ENCODE data around the gene RAPGEF6. TPM values are rescaled to one million over a fixed set of nuclear protein-coding genes. Genes with fewer than 3 reads are reported as not detected.

The RAPGEF6 gene
- polyA plus RNA-seq, 1 donor (not counting 4 experiments of a cell fraction or from before 2014, with no cell fraction given) = 8.7 TPM

DNA sequence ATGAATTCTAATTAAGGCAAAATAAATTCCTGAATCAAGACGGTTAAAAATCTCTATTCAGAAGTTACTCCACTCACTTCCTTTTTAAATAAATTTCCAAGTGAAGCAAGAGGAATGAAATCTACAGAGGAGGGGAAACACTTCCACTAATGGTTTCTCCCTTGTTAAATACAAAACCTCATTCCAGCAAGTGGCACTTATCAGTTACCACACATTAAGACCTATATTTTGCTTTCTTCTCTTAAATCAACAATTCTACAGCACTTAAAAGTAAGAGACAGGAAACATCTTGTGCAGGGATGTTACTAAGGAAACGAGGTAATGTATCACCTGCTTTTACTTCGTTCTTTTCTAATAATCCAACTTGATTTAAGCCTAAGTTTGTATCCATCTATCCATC lies 172.6 kb downstream of the RAPGEF6 start:
- DNase-seq (ENCODE audit: low read depth, low spot score) = no peak
- Histone ChIP-seq H4K20me1 (ENCODE audit: control insufficient read depth, extremely low read depth, insufficient read depth, low read length) (no peaks in the 10 kb centered on the region), H3K4me2 (ENCODE audit: control insufficient read depth, extremely low read depth, insufficient read depth, low read depth, low read length) (no peak overlapping the region), H2AFZ (ENCODE audit: control insufficient read depth, low read length) (no peak overlapping the region), H3K79me2 (ENCODE audit: control insufficient read depth, insufficient read depth, low read length) (no peaks in the 10 kb centered on the region), H3K9me3 (ENCODE audit: control insufficient read depth, low read depth, low read length) (no peaks in the 10 kb centered on the region), H3K27me3 (ENCODE audit: control insufficient read depth, extremely low read depth, insufficient read depth, low read length) (no peaks in the 10 kb centered on the region), H3K4me3 (ENCODE audit: control insufficient read depth in 2 of 3, extremely low read depth in 1 of 3, insufficient read depth in 2 of 3, low read depth in 1 of 3, low read length in 3 of 3) (no peak overlapping the region), H3K36me3 (ENCODE audit: control insufficient read depth in 2 of 2, extremely low read depth in 1 of 2, insufficient read depth in 2 of 2, low read length in 2 of 2) (peaks cover 0 to 3% of the 10 kb centered on the region in 2 experiments), H3K9me1 (ENCODE audit: control insufficient read depth, extremely low read depth, insufficient read depth, low read length) (no peaks in the 10 kb centered on the region), H3K4me1 (ENCODE audit: control insufficient read depth, extremely low read depth, insufficient read depth, low read length) (peaks cover 5% of the 10 kb centered on the region), H3K27ac (ENCODE audit: control insufficient read depth, insufficient read depth, low read length) (no peak overlapping the region), H3K9ac (ENCODE audit: control insufficient read depth, extremely low read depth, insufficient read depth, low read length) (no peak overlapping the region)
- FAIRE-seq = no peak
- no peak for TF ChIP-seq EZH2 (IDR thresholded peaks at IDR 0.05; ENCODE audit: low read length)
- TF ChIP-seq, protein P1, sequence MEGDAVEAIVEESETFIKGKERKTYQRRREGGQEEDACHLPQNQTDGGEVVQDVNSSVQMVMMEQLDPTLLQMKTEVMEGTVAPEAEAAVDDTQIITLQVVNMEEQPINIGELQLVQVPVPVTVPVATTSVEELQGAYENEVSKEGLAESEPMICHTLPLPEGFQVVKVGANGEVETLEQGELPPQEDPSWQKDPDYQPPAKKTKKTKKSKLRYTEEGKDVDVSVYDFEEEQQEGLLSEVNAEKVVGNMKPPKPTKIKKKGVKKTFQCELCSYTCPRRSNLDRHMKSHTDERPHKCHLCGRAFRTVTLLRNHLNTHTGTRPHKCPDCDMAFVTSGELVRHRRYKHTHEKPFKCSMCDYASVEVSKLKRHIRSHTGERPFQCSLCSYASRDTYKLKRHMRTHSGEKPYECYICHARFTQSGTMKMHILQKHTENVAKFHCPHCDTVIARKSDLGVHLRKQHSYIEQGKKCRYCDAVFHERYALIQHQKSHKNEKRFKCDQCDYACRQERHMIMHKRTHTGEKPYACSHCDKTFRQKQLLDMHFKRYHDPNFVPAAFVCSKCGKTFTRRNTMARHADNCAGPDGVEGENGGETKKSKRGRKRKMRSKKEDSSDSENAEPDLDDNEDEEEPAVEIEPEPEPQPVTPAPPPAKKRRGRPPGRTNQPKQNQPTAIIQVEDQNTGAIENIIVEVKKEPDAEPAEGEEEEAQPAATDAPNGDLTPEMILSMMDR (optimal IDR thresholded peaks at IDR 0.05 in 1 of 3, IDR thresholded peaks at IDR 0.05 in 1 of 3, conservative IDR thresholded peaks at IDR 0.05 in 1 of 3; ENCODE audit: extremely low read depth in 1 of 3, insufficient read depth in 2 of 3, low read length in 3 of 3) = no peak
- dilution Hi-C loops (cut with MboI; ENCODE audit: extremely low pct_ligation_motif_present, low sequenced_read_pairs) = no loop called here

DNA sequence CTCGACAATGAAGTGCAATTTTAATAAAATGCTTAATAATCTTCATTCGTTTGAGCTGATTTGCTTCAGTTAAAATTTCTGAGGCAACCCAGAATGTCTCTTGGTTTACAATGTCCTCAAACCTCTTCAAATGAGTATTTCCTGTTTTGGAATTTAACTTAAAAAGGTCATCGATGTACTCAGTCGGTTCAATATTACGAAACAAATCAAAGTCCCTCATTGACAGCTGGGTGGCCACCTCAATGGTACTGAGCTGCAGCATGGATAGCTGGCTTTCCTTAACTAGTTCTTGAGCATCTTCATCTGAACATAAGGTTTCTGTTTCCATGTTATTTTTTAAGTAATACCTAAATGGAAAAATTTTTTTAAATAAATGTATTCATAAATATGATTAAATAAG lies 173.3 kb downstream of the RAPGEF6 start:
- Histone ChIP-seq H3K9me3 (ENCODE audit: control insufficient read depth, low read depth, low read length) (no peaks in the 10 kb centered on the region), H3K9me1 (ENCODE audit: control insufficient read depth, extremely low read depth, insufficient read depth, low read length) (no peaks in the 10 kb centered on the region), H3K4me3 (ENCODE audit: control insufficient read depth in 2 of 3, extremely low read depth in 1 of 3, insufficient read depth in 2 of 3, low read depth in 1 of 3, low read length in 3 of 3) (no peak overlapping the region), H3K27me3 (ENCODE audit: control insufficient read depth, extremely low read depth, insufficient read depth, low read length) (no peaks in the 10 kb centered on the region), H3K79me2 (ENCODE audit: control insufficient read depth, insufficient read depth, low read length) (no peaks in the 10 kb centered on the region), H3K9ac (ENCODE audit: control insufficient read depth, extremely low read depth, insufficient read depth, low read length) (no peak overlapping the region), H3K27ac (ENCODE audit: control insufficient read depth, insufficient read depth, low read length) (no peak overlapping the region), H4K20me1 (ENCODE audit: control insufficient read depth, extremely low read depth, insufficient read depth, low read length) (no peaks in the 10 kb centered on the region), H3K36me3 (ENCODE audit: control insufficient read depth in 2 of 2, extremely low read depth in 1 of 2, insufficient read depth in 2 of 2, low read length in 2 of 2) (peaks cover 0 to 3% of the 10 kb centered on the region in 2 experiments), H2AFZ (ENCODE audit: control insufficient read depth, low read length) (no peak overlapping the region), H3K4me2 (ENCODE audit: control insufficient read depth, extremely low read depth, insufficient read depth, low read depth, low read length) (no peak overlapping the region), H3K4me1 (ENCODE audit: control insufficient read depth, extremely low read depth, insufficient read depth, low read length) (peaks cover 5% of the 10 kb centered on the region)
- no peak for DNase-seq (ENCODE audit: low read depth, low spot score)
- no peak for TF ChIP-seq EZH2 (IDR thresholded peaks at IDR 0.05; ENCODE audit: low read length)
- TF ChIP-seq, protein P1 (optimal IDR thresholded peaks at IDR 0.05 in 1 of 3, IDR thresholded peaks at IDR 0.05 in 1 of 3, conservative IDR thresholded peaks at IDR 0.05 in 1 of 3; ENCODE audit: extremely low read depth in 1 of 3, insufficient read depth in 2 of 3, low read length in 3 of 3) = no peak
- dilution Hi-C loops (cut with MboI; ENCODE audit: extremely low pct_ligation_motif_present, low sequenced_read_pairs) = no loop called here
- FAIRE-seq = no peak

All from keratinocyte (primary cell).